HEK293 (cell line): ENCODE results near the gene DMAC1.

Experiments
- ZNF133 ChIP-seq: fragments of 450-650 bp; formaldehyde crosslinking; IDR thresholded peaks from 2 replicates; pipeline ENCODE4 v1.5.1; 2016; ENCODE audit warnings: missing biosample characterization, missing genetic modification characterization
- ZNF629 ChIP-seq: fragments of 450-650 bp; formaldehyde crosslinking; IDR thresholded peaks from 2 replicates; pipeline ENCODE4 v1.5.1; 2017; ENCODE audit warnings: missing biosample characterization, missing genetic modification characterization
- ZNF660 ChIP-seq: fragments of 450-650 bp; IDR thresholded peaks from 2 replicates; pipeline ENCODE4 v1.5.1; 2018; ENCODE audit warnings: missing biosample characterization, mild to moderate bottlenecking, missing genetic modification characterization
- ZNF843 ChIP-seq: fragments of 450-650 bp; formaldehyde crosslinking; IDR thresholded peaks from 2 replicates; pipeline ENCODE4 v1.5.1; 2016; ENCODE audit warnings: missing biosample characterization, missing genetic modification characterization
- TF ChIP-seq, protein P1 (sequence below): fragments of 450-650 bp; formaldehyde crosslinking; IDR thresholded peaks from 2 replicates; pipeline ENCODE4 v1.5.1; 2016; ENCODE audit warnings: missing biosample characterization, missing genetic modification characterization
- TF ChIP-seq, protein P2 (sequence below): fragments of 450-650 bp; formaldehyde crosslinking; IDR thresholded peaks from 2 replicates; pipeline ENCODE4 v1.5.1; 2016; ENCODE audit warnings: missing biosample characterization, missing genetic modification characterization
- TF ChIP-seq, protein P3 (sequence below): fragments of 450-650 bp; formaldehyde crosslinking; IDR thresholded peaks from 2 replicates; pipeline ENCODE4 v1.5.1; 2017; ENCODE audit warnings: missing biosample characterization, mild to moderate bottlenecking, missing genetic modification characterization, moderate library complexity

DNA sequence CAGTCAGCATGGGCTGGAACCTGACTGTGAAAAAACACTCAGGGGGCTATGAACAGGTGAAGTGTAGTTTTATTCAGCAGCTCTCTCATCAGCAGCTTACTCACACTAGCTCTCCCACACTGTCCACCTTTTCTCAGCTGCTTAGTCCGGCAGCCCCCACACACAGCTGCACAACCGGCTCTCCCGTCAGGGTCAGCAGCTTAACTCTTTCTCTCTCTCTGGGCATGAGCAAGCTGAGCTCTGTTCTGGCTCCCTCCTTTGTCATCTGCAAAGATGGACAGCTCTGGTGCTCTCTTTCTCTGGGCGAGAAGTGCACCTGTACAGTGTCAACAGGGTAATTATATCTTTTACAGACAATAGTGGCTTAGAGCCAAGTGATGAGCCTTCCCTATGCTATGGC lies 8.2 kb downstream of the DMAC1 start:
- TF ChIP-seq ZNF629 (tag by site-specific recombination) (no peak), ZNF843 (tag by site-specific recombination) (no peak), ZNF133 (tag by site-specific recombination) (no peak), ZNF660 (tag by site-specific recombination) (no peak)
- TF ChIP-seq, protein P1, sequence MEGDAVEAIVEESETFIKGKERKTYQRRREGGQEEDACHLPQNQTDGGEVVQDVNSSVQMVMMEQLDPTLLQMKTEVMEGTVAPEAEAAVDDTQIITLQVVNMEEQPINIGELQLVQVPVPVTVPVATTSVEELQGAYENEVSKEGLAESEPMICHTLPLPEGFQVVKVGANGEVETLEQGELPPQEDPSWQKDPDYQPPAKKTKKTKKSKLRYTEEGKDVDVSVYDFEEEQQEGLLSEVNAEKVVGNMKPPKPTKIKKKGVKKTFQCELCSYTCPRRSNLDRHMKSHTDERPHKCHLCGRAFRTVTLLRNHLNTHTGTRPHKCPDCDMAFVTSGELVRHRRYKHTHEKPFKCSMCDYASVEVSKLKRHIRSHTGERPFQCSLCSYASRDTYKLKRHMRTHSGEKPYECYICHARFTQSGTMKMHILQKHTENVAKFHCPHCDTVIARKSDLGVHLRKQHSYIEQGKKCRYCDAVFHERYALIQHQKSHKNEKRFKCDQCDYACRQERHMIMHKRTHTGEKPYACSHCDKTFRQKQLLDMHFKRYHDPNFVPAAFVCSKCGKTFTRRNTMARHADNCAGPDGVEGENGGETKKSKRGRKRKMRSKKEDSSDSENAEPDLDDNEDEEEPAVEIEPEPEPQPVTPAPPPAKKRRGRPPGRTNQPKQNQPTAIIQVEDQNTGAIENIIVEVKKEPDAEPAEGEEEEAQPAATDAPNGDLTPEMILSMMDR (tag by site-specific recombination), result no peak
- TF ChIP-seq, protein P2, sequence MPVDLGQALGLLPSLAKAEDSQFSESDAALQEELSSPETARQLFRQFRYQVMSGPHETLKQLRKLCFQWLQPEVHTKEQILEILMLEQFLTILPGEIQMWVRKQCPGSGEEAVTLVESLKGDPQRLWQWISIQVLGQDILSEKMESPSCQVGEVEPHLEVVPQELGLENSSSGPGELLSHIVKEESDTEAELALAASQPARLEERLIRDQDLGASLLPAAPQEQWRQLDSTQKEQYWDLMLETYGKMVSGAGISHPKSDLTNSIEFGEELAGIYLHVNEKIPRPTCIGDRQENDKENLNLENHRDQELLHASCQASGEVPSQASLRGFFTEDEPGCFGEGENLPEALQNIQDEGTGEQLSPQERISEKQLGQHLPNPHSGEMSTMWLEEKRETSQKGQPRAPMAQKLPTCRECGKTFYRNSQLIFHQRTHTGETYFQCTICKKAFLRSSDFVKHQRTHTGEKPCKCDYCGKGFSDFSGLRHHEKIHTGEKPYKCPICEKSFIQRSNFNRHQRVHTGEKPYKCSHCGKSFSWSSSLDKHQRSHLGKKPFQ (tag by site-specific recombination), result no peak
- TF ChIP-seq, protein P3, sequence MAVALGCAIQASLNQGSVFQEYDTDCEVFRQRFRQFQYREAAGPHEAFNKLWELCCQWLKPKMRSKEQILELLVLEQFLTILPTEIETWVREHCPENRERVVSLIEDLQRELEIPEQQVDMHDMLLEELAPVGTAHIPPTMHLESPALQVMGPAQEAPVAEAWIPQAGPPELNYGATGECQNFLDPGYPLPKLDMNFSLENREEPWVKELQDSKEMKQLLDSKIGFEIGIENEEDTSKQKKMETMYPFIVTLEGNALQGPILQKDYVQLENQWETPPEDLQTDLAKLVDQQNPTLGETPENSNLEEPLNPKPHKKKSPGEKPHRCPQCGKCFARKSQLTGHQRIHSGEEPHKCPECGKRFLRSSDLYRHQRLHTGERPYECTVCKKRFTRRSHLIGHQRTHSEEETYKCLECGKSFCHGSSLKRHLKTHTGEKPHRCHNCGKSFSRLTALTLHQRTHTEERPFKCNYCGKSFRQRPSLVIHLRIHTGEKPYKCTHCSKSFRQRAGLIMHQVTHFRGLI (tag by site-specific recombination), result no peak
